ENCODE data around the gene STRADA.

DNA sequence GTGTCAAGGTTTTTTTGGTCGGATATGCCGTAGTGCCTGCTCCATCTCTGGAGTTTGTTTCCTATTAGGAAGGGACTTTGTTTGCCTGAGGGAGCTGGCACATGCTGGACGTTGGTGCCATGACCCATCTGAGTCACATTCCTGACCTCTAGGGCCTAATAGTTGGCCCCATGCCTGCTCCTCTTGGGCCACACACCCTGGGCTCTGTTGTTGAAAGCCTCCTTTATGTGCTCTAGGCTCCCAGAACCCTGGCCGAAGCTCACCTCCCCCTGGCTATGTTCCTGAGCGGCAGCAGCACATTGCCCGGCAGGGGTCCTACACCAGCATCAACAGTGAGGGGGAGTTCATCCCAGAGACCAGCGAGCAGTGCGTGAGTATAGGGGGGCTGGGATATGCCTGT lies 60.1 kb downstream of the STRADA start:
- TF ChIP-seq, protein P1, sequence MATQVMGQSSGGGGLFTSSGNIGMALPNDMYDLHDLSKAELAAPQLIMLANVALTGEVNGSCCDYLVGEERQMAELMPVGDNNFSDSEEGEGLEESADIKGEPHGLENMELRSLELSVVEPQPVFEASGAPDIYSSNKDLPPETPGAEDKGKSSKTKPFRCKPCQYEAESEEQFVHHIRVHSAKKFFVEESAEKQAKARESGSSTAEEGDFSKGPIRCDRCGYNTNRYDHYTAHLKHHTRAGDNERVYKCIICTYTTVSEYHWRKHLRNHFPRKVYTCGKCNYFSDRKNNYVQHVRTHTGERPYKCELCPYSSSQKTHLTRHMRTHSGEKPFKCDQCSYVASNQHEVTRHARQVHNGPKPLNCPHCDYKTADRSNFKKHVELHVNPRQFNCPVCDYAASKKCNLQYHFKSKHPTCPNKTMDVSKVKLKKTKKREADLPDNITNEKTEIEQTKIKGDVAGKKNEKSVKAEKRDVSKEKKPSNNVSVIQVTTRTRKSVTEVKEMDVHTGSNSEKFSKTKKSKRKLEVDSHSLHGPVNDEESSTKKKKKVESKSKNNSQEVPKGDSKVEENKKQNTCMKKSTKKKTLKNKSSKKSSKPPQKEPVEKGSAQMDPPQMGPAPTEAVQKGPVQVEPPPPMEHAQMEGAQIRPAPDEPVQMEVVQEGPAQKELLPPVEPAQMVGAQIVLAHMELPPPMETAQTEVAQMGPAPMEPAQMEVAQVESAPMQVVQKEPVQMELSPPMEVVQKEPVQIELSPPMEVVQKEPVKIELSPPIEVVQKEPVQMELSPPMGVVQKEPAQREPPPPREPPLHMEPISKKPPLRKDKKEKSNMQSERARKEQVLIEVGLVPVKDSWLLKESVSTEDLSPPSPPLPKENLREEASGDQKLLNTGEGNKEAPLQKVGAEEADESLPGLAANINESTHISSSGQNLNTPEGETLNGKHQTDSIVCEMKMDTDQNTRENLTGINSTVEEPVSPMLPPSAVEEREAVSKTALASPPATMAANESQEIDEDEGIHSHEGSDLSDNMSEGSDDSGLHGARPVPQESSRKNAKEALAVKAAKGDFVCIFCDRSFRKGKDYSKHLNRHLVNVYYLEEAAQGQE (IDR thresholded peaks at IDR 0.05; ENCODE audit: insufficient read depth in 1 of 2, low read depth in 2 of 2, low read length in 2 of 2): no peak
- TF ChIP-seq POLR2AphosphoS5 (IDR thresholded peaks at IDR 0.05; ENCODE audit: low read depth, low read length): no peak

Measured in PFSK-1 (cell line).